HG03159 (cell line): ENCODE measurements around the gene BTBD19.
"Not testable (repeated sequence)": the region's sequence is repeated elsewhere in the genome, so short reads cannot be mapped to it uniquely, and the experiment has no call there.

Experiments
- ATAC-seq: cut with Tn5 transposase; IDR thresholded peaks from one replicate; pipeline ENCODE4 v1.9.1; 2021; ENCODE audit warnings: mild to moderate bottlenecking, moderate library complexity; ENCODE audit not compliant: unreplicated experiment

BTBD19 gene

GRCh38 chr1:44786841-44787426 lies 21.4 kb upstream of the BTBD19 start:
- ATAC-seq: no peak

GRCh38 chr1:44787506-44787905 lies 20.8 kb upstream of the BTBD19 start:
- ATAC-seq: no peak

- ATAC-seq: no peak
Observed at GRCh38 chr1:44788120-44788860, 20.0 kb upstream of the BTBD19 start, which contains the start of gene BEST4. BEST4 (minus strand) TSS chr1:44788170; CDS start chr1:44787705, 465 bp downstream.

GRCh38 chr1:44790968-44791801 lies 17.1 kb upstream of the BTBD19 start:
- no peak for ATAC-seq

- no peak for ATAC-seq
Observed at GRCh38 chr1:44792736-44793502, 15.4 kb upstream of the BTBD19 start.

GRCh38 chr1:44797886-44798285 lies 10.4 kb upstream of the BTBD19 start:
- ATAC-seq: not testable (repeated sequence)

GRCh38 chr1:44798481-44799365 lies 9.6 kb upstream of the BTBD19 start:
- ATAC-seq: no peak

- peak; percentile 78 for ATAC-seq
Observed at GRCh38 chr1:44799770-44800584, 8.3 kb upstream of the BTBD19 start, which contains the start of gene PLK3. PLK3 (plus strand) TSS chr1:44800377; CDS start chr1:44800464, 87 bp downstream.

GRCh38 chr1:44801491-44802305 lies 6.6 kb upstream of the BTBD19 start:
- ATAC-seq: no peak

- no peak for ATAC-seq
Observed at GRCh38 chr1:44802306-44803061, 5.8 kb upstream of the BTBD19 start.

- no peak for ATAC-seq
Observed at GRCh38 chr1:44803062-44803311, 5.3 kb upstream of the BTBD19 start.

- no peak for ATAC-seq
Observed at GRCh38 chr1:44803312-44804095, 4.8 kb upstream of the BTBD19 start.

- no peak for ATAC-seq
Observed at GRCh38 chr1:44805311-44806024, 2.9 kb upstream of the BTBD19 start.

GRCh38 chr1:44806025-44806703 lies 2.2 kb upstream of the BTBD19 start:
- ATAC-seq: no peak

GRCh38 chr1:44806704-44807363 lies 1.5 kb upstream of the BTBD19 start, which contains the start of gene DYNLT4:
DYNLT4 (minus strand) TSS chr1:44807351; CDS start chr1:44806668, 683 bp downstream.
- ATAC-seq: no peak
